Activated CD4-positive, alpha-beta memory T cell treated with anti-CD3 and anti-CD28 coated beads, Interleukin-2, amount 10 ng/mL, durations not matched to agents 7 days and 5 days (primary cell): ENCODE measurements around the gene CNIH3. TPM values are rescaled to one million over a fixed set of nuclear protein-coding genes. Genes with fewer than 3 reads are reported as not detected.

Experiments used
- CTCF ChIA-PET: fragments of 350-600 bp; sonication (Branson Sonifier 250); formaldehyde crosslinking; loops from one replicate; lab custom pipeline; 2021; ENCODE audit warnings: antibody characterized with exemption, inconsistent platforms; lab: Charles Lee
- POLR2A ChIA-PET: fragments of 350-600 bp; sonication (Branson Sonifier 250); formaldehyde crosslinking; loops from one replicate; lab custom pipeline; 2021; ENCODE audit warnings: antibody characterized with exemption; lab: Charles Lee
- DNase-seq: peaks from one replicate; pipeline ENCODE4 v3.0.0-alpha.2; 2020
- H3K27ac Mint-ChIP-seq: one replicate; pipeline ENCODE4 v1.8.0; 2021; ENCODE audit warnings: mild to moderate bottlenecking, mixed read lengths
- H3K27me3 Mint-ChIP-seq: one replicate; pipeline ENCODE4 v1.8.0; 2021; ENCODE audit warnings: mixed read lengths
- H3K36me3 Mint-ChIP-seq: one replicate; pipeline ENCODE4 v1.8.0; 2021; ENCODE audit warnings: low read depth, mixed read lengths
- H3K4me1 Mint-ChIP-seq: one replicate; pipeline ENCODE4 v1.8.0; 2021; ENCODE audit warnings: mixed read lengths
- H3K4me3 Mint-ChIP-seq: one replicate; pipeline ENCODE4 v1.8.0; 2021; ENCODE audit warnings: mild to moderate bottlenecking, mixed read lengths
- H3K9me3 Mint-ChIP-seq: one replicate; pipeline ENCODE4 v1.8.0; 2021; ENCODE audit warnings: mixed read lengths
- total RNA-seq, 2 experiments: library from RNA; stranded (reverse); gene quantifications; one replicate each; pipeline ENCODE4 v1.2.3, GENCODE V29; 2021

Gene CNIH3
- total RNA-seq, 2 experiments from 2014 or later, result 1.4 to 1.9 TPM

GRCh38 chr1:224768971-224769370, 152.9 kb downstream of the CNIH3 start:
- H3K27me3 Mint-ChIP-seq, result peaks cover 7% of the 10 kb centered on the region
- no peaks in the 10 kb centered on the region for H3K9me3 Mint-ChIP-seq
- H3K36me3 Mint-ChIP-seq, result no peaks in the 10 kb centered on the region
- H3K4me1 Mint-ChIP-seq, result no peaks in the 10 kb centered on the region
- H3K4me3 Mint-ChIP-seq, result no peak overlapping the region
- no peak overlapping the region for H3K27ac Mint-ChIP-seq
- ChIA-PET CTCF (no interaction called here), POLR2A (no interaction called here)
- DNase-seq, result no peak

- CTCF ChIA-PET, result no interaction called here
- H3K27ac Mint-ChIP-seq, result no peak overlapping the region
- H3K4me3 Mint-ChIP-seq, result no peak overlapping the region
- DNase-seq, result no peak
- no peaks in the 10 kb centered on the region for H3K4me1 Mint-ChIP-seq
- POLR2A ChIA-PET, result no interaction called here
- peaks cover 7% of the 10 kb centered on the region for H3K27me3 Mint-ChIP-seq
- no peaks in the 10 kb centered on the region for H3K36me3 Mint-ChIP-seq
- no peaks in the 10 kb centered on the region for H3K9me3 Mint-ChIP-seq
Observed at GRCh38 chr1:224769452-224770335, 153.6 kb downstream of the CNIH3 start.

GRCh38 chr1:224770336-224770693, 154.2 kb downstream of the CNIH3 start:
- Mint-ChIP-seq H3K4me1 (no peaks in the 10 kb centered on the region), H3K9me3 (no peaks in the 10 kb centered on the region), H3K27me3 (peaks cover 7% of the 10 kb centered on the region), H3K4me3 (no peak overlapping the region), H3K36me3 (no peaks in the 10 kb centered on the region), H3K27ac (no peak overlapping the region)
- ChIA-PET POLR2A (no interaction called here), CTCF (interaction anchor here (1.2 kb wide), 1 partner anchor 256 kb away, joined by 3 read pairs; no protein-coding TSS in a partner anchor)
- no peak for DNase-seq

DNA sequence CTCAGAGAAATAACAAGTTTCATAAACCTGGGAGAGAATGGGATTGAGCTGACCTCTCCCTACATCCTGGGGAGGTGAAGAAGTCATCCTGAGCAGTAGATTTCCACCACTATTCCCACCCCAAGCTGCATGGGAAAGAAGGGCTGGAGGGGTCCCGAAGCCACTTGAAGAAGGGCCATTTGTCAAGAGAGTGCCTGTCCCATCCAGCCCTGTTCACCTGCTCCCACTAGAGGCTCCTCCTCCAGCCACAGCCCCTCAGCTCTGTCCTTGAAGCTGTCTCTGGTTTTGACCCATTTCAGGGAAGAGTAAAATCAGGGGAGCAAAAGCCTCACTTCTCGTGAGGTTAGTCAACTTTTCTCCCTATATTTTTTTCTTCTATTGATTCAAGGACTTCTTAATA, 157.5 kb downstream of the CNIH3 start:
- no peaks in the 10 kb centered on the region for H3K9me3 Mint-ChIP-seq
- no peaks in the 10 kb centered on the region for H3K4me1 Mint-ChIP-seq
- DNase-seq, result no peak
- H3K27ac Mint-ChIP-seq, result no peak overlapping the region
- POLR2A ChIA-PET, result no interaction called here
- CTCF ChIA-PET, result no interaction called here
- H3K4me3 Mint-ChIP-seq, result no peak overlapping the region
- peaks cover 2% of the 10 kb centered on the region for H3K27me3 Mint-ChIP-seq
- H3K36me3 Mint-ChIP-seq, result no peaks in the 10 kb centered on the region

- H3K27me3 Mint-ChIP-seq, result peaks cover 2% of the 10 kb centered on the region
Observed at GRCh38 chr1:224774378-224774777, 158.3 kb downstream of the CNIH3 start.

DNA sequence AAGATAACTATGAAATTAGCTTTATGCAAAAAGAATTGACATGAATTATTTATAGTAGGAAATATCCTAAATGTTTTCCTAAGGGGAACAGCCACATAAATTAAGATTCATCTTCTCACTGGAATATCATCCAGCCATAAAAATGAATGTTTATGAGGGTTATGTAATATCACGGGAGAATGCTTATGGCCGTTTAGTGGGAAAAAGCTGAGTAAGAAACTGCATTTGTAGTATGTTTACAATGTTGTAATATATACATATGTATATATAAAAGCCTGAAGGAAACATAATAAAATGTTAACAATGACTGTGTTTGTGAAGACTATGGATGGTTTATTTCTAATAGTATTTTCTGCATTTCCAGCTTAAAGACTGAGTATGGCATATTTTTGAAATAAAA, 161.1 kb downstream of the CNIH3 start:
- Mint-ChIP-seq H3K36me3 (no peaks in the 10 kb centered on the region), H3K27me3 (no peaks in the 10 kb centered on the region), H3K4me3 (no peak overlapping the region), H3K27ac (no peak overlapping the region), H3K9me3 (no peaks in the 10 kb centered on the region), H3K4me1 (no peaks in the 10 kb centered on the region)
- no peak for DNase-seq
- POLR2A ChIA-PET, result no interaction called here
- CTCF ChIA-PET, result interaction anchor here (1.9 kb wide), 1 partner anchor 263 kb away, joined by 4 read pairs; no protein-coding TSS in a partner anchor

More at GRCh38 chr1:224774378-224774777, 158.3 kb downstream of the CNIH3 start:
- H3K4me3 Mint-ChIP-seq, result no peak overlapping the region
- CTCF ChIA-PET, result interaction anchor here (0.9 kb wide), 1 partner anchor 148 kb away, joined by 3 read pairs; no protein-coding TSS in a partner anchor
- POLR2A ChIA-PET, result no interaction called here
- H3K9me3 Mint-ChIP-seq, result no peaks in the 10 kb centered on the region
- H3K27ac Mint-ChIP-seq, result no peak overlapping the region
- DNase-seq, result no peak
- no peaks in the 10 kb centered on the region for H3K4me1 Mint-ChIP-seq
- no peaks in the 10 kb centered on the region for H3K36me3 Mint-ChIP-seq

- Mint-ChIP-seq H3K27ac (no peak overlapping the region), H3K4me1 (peaks cover 8% of the 10 kb centered on the region), H3K36me3 (no peaks in the 10 kb centered on the region), H3K27me3 (no peaks in the 10 kb centered on the region), H3K4me3 (no peak overlapping the region), H3K9me3 (no peaks in the 10 kb centered on the region)
- no peak for DNase-seq
- POLR2A ChIA-PET, result no interaction called here
- CTCF ChIA-PET, result no interaction called here
Observed at GRCh38 chr1:224779536-224779935, 163.4 kb downstream of the CNIH3 start.

- no peak for DNase-seq
- Mint-ChIP-seq H3K27me3 (no peaks in the 10 kb centered on the region), H3K4me1 (peaks cover 8% of the 10 kb centered on the region), H3K9me3 (no peaks in the 10 kb centered on the region), H3K27ac (no peak overlapping the region), H3K4me3 (no peak overlapping the region), H3K36me3 (no peaks in the 10 kb centered on the region)
- ChIA-PET CTCF (no interaction called here), POLR2A (no interaction called here)
Observed at GRCh38 chr1:224780736-224781135, 164.6 kb downstream of the CNIH3 start.

DNA sequence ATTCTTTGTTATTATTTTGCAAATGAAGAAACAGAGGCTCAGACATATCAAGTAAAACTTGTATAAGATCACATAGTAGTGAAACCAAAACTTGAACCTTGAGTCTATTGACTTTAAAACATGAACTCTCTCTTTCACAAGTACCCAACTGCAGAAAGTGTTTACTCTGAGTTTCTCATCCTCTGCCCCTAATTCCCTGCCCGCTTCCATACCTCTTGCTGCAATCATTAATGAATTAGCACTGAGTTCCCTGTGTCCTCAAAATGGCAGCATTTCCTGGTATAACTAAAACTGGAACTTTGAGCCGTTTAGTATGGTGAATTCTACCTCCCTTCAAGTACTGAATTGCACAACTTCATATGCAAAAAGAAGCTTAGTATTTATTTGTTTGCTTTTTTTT, 165.7 kb downstream of the CNIH3 start:
- H3K27me3 Mint-ChIP-seq, result no peaks in the 10 kb centered on the region
- H3K27ac Mint-ChIP-seq, result no peak overlapping the region
- H3K4me1 Mint-ChIP-seq, result peaks cover 8% of the 10 kb centered on the region
- ChIA-PET CTCF (no interaction called here), POLR2A (no interaction called here)
- H3K4me3 Mint-ChIP-seq, result no peak overlapping the region
- H3K9me3 Mint-ChIP-seq, result no peaks in the 10 kb centered on the region
- H3K36me3 Mint-ChIP-seq, result no peaks in the 10 kb centered on the region
- DNase-seq, result no peak

- Mint-ChIP-seq H3K27ac (no peak overlapping the region), H3K27me3 (no peaks in the 10 kb centered on the region), H3K9me3 (no peaks in the 10 kb centered on the region), H3K4me1 (peaks cover 12% of the 10 kb centered on the region), H3K4me3 (no peak overlapping the region), H3K36me3 (no peaks in the 10 kb centered on the region)
- CTCF ChIA-PET, result no interaction called here
- POLR2A ChIA-PET, result no interaction called here
- no peak for DNase-seq
Observed at GRCh38 chr1:224782281-224783000, 166.3 kb downstream of the CNIH3 start.

- CTCF ChIA-PET, result no interaction called here
- H3K4me1 Mint-ChIP-seq, result peaks cover 12% of the 10 kb centered on the region
- DNase-seq, result no peak
- H3K9me3 Mint-ChIP-seq, result no peaks in the 10 kb centered on the region
- POLR2A ChIA-PET, result no interaction called here
- H3K36me3 Mint-ChIP-seq, result no peaks in the 10 kb centered on the region
- no peak overlapping the region for H3K4me3 Mint-ChIP-seq
- H3K27ac Mint-ChIP-seq, result no peak overlapping the region
- no peaks in the 10 kb centered on the region for H3K27me3 Mint-ChIP-seq
Observed at GRCh38 chr1:224783006-224783651, 167.0 kb downstream of the CNIH3 start.

GRCh38 chr1:224784265-224785039, 168.3 kb downstream of the CNIH3 start:
- Mint-ChIP-seq H3K4me3 (no peak overlapping the region), H3K36me3 (no peaks in the 10 kb centered on the region), H3K9me3 (no peaks in the 10 kb centered on the region), H3K4me1 (peaks cover 12% of the 10 kb centered on the region), H3K27me3 (no peaks in the 10 kb centered on the region), H3K27ac (no peak overlapping the region)
- ChIA-PET CTCF (no interaction called here), POLR2A (no interaction called here)
- DNase-seq, result no peak

GRCh38 chr1:224785040-224785328, 168.9 kb downstream of the CNIH3 start:
- ChIA-PET POLR2A (no interaction called here), CTCF (no interaction called here)
- Mint-ChIP-seq H3K27ac (no peak overlapping the region), H3K4me3 (no peak overlapping the region), H3K36me3 (no peaks in the 10 kb centered on the region), H3K9me3 (no peaks in the 10 kb centered on the region), H3K4me1 (peaks cover 12% of the 10 kb centered on the region), H3K27me3 (no peaks in the 10 kb centered on the region)
- DNase-seq, result no peak
